ENCODE results near the gene PARD3. TPM values are rescaled to one million over a fixed set of nuclear protein-coding genes. Genes with fewer than 3 reads are reported as not detected.
A peak's percentile ranks its signal among the peaks of the same experiment; 100 is the strongest.

The PARD3 gene
- total and polyA plus RNA-seq, 7 experiments from 2014 or later, result 0.19 to 1.2 (median 0.43) TPM

- H3K36me3 Mint-ChIP-seq, result no peaks in the 10 kb centered on the region
- DNase-seq (no peak), ATAC-seq (no peak)
- H3K27ac Mint-ChIP-seq, result no peak overlapping the region
- Histone ChIP-seq H3K4me1 (ENCODE audit: control insufficient read depth in 2 of 2, insufficient read depth in 2 of 2, low read length in 2 of 2) (no peaks in the 10 kb centered on the region), H3K27me3 (ENCODE audit: control insufficient read depth in 2 of 2, insufficient read depth in 2 of 2, low read length in 2 of 2) (no peaks in the 10 kb centered on the region), H3K4me3 (ENCODE audit: low read length) (no peak overlapping the region), H3K36me3 (ENCODE audit: control insufficient read depth in 2 of 3, insufficient read depth in 3 of 3, low read length in 3 of 3) (no peaks in the 10 kb centered on the region), H3K9me3 (ENCODE audit: control insufficient read depth in 2 of 3, low read length in 3 of 3) (no peaks in the 10 kb centered on the region), H3K27ac (ENCODE audit: low read depth, low read length) (no peak overlapping the region)
- peaks cover 0 to 12% (median 0%) of the 10 kb centered on the region in 5 donors for H3K27me3 Mint-ChIP-seq
- H3K4me3 Mint-ChIP-seq, result no peak overlapping the region
- intact Hi-C loops (cut with micrococcal nuclease), result no loop called here
- ChIA-PET CTCF (no interaction called here), POLR2A (no interaction called here)
- peaks cover 0 to 7% (median 3%) of the 10 kb centered on the region in 7 donors for H3K4me1 Mint-ChIP-seq
- peaks cover 0 to 4% (median 0%) of the 10 kb centered on the region in 11 donors for H3K9me3 Mint-ChIP-seq
These were observed 437.3 kb downstream of the PARD3 start for GRCh38 chr10:34377833-34378232.

DNA sequence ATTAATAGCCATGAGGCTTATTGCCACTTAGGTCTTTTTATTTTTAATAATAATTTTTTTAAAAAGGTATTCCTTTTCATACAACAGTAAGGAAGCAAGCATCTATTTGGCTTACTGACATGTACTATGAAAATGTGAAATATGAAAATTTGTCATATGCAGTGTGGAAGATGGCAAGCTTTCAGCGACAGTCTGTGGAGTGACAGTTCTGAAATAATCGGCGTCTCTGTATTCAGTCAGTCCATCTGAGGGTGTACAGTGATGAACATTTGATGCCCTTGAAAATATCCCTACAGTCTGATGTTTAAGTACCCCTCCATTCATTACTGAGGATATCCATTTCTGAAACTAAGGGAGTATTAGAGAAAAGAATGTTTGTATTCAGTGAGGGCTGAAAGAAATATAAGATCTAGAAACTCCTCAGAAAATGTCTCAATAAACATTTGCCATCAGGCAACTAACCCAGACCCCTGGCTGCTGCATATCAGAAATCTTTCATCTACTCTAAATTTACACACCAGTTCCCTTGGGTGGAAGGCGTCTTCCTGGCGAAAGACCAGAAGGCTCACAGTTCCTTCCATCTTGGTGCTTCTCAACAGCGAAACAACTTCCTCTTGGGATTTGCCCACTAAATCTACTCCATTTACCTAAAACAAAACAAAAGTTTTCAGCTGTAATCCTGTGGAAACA is 440.6 kb downstream of the PARD3 start:
- intact Hi-C loops (cut with micrococcal nuclease), result no loop called here
- Histone ChIP-seq H3K27me3 (ENCODE audit: control insufficient read depth in 2 of 2, insufficient read depth in 2 of 2, low read length in 2 of 2) (no peaks in the 10 kb centered on the region), H3K4me3 (ENCODE audit: low read length) (no peak overlapping the region), H3K27ac (ENCODE audit: low read depth, low read length) (no peak overlapping the region), H3K4me1 (ENCODE audit: control insufficient read depth in 2 of 2, insufficient read depth in 2 of 2, low read length in 2 of 2) (no peaks in the 10 kb centered on the region), H3K9me3 (ENCODE audit: control insufficient read depth in 2 of 3, low read length in 3 of 3) (no peaks in the 10 kb centered on the region), H3K36me3 (ENCODE audit: control insufficient read depth in 2 of 3, insufficient read depth in 3 of 3, low read length in 3 of 3) (no peaks in the 10 kb centered on the region)
- ChIA-PET CTCF (no interaction called here), POLR2A (no interaction called here)
- H3K9me3 Mint-ChIP-seq, result no peaks in the 10 kb centered on the region
- no peaks in the 10 kb centered on the region for H3K36me3 Mint-ChIP-seq
- H3K4me1 Mint-ChIP-seq, result peaks cover 0 to 14% (median 8%) of the 10 kb centered on the region in 7 donors
- no peak overlapping the region for H3K4me3 Mint-ChIP-seq
- ATAC-seq (peak; percentile 6), DNase-seq (no peak)
- H3K27me3 Mint-ChIP-seq, result peaks cover 0 to 12% (median 0%) of the 10 kb centered on the region in 5 donors
- no peak overlapping the region for H3K27ac Mint-ChIP-seq

- Mint-ChIP-seq H3K4me1 (peaks cover 0 to 14% (median 12%) of the 10 kb centered on the region in 7 donors), H3K4me3 (no peak overlapping the region), H3K36me3 (no peaks in the 10 kb centered on the region), H3K9me3 (peaks cover 0 to under 1% (median 0%) of the 10 kb centered on the region in 11 donors), H3K27ac (no peak overlapping the region), H3K27me3 (peaks cover 0 to 12% (median 0%) of the 10 kb centered on the region in 5 donors)
- Histone ChIP-seq H3K9me3 (ENCODE audit: control insufficient read depth in 2 of 3, low read length in 3 of 3) (no peaks in the 10 kb centered on the region), H3K27me3 (ENCODE audit: control insufficient read depth in 2 of 2, insufficient read depth in 2 of 2, low read length in 2 of 2) (no peaks in the 10 kb centered on the region), H3K27ac (ENCODE audit: low read depth, low read length) (no peak overlapping the region), H3K36me3 (ENCODE audit: control insufficient read depth in 2 of 3, insufficient read depth in 3 of 3, low read length in 3 of 3) (no peaks in the 10 kb centered on the region), H3K4me3 (ENCODE audit: low read length) (no peak overlapping the region), H3K4me1 (ENCODE audit: control insufficient read depth in 2 of 2, insufficient read depth in 2 of 2, low read length in 2 of 2) (no peaks in the 10 kb centered on the region)
- DNase-seq (no peak), ATAC-seq (no peak)
- ChIA-PET CTCF (no interaction called here), POLR2A (no interaction called here)
- intact Hi-C loops (cut with micrococcal nuclease), result no loop called here
These were observed 441.9 kb downstream of the PARD3 start for GRCh38 chr10:34373211-34373610.

- no peaks in the 10 kb centered on the region for H3K36me3 ChIP-seq (ENCODE audit: control insufficient read depth in 2 of 3, insufficient read depth in 3 of 3, low read length in 3 of 3)
- no peak overlapping the region for H3K4me3 ChIP-seq (ENCODE audit: low read length)
- Mint-ChIP-seq H3K27me3 (peaks cover 0 to 8% (median 0%) of the 10 kb centered on the region in 5 donors), H3K9me3 (peaks cover 0 to 4% (median 0%) of the 10 kb centered on the region in 11 donors), H3K36me3 (no peaks in the 10 kb centered on the region), H3K27ac (no peak overlapping the region), H3K4me1 (peaks cover 0 to 18% (median 12%) of the 10 kb centered on the region in 7 donors), H3K4me3 (no peak overlapping the region)
- no peaks in the 10 kb centered on the region for H3K4me1 ChIP-seq (ENCODE audit: control insufficient read depth in 2 of 2, insufficient read depth in 2 of 2, low read length in 2 of 2)
- CTCF ChIA-PET, result no interaction called here
- intact Hi-C loops (cut with micrococcal nuclease), result no loop called here
- H3K9me3 ChIP-seq (ENCODE audit: control insufficient read depth in 2 of 3, low read length in 3 of 3), result no peaks in the 10 kb centered on the region
- POLR2A ChIA-PET, result no interaction called here
- H3K27me3 ChIP-seq (ENCODE audit: control insufficient read depth in 2 of 2, insufficient read depth in 2 of 2, low read length in 2 of 2), result no peaks in the 10 kb centered on the region
- ATAC-seq (no peak), DNase-seq (no peak)
- H3K27ac ChIP-seq (ENCODE audit: low read depth, low read length), result no peak overlapping the region
These were observed 442.6 kb downstream of the PARD3 start for GRCh38 chr10:34372509-34372908.

DNA sequence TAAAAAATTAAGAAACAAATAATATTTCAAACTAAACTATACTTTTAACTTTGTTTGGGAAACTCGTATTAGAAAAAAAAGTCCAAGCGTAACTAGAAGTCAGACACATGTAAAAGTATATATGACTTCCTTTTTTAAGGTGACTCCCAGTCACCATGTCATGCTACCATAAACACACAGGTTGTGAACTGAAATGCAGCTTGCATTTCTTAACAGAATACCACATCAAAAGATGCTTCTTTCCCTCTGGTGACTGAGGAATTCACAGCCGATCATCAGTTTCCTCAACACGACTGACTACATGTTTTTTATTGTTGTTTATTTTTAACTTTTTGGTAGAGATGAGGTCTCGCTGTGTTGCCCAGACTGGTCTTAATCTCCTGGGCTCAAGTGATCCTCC is 445.0 kb downstream of the PARD3 start:
- no peaks in the 10 kb centered on the region for H3K36me3 Mint-ChIP-seq
- H3K9me3 ChIP-seq (ENCODE audit: control insufficient read depth in 2 of 3, low read length in 3 of 3), result no peaks in the 10 kb centered on the region
- no peak overlapping the region for H3K27ac ChIP-seq (ENCODE audit: low read depth, low read length)
- no peak for ATAC-seq
- H3K27me3 ChIP-seq (ENCODE audit: control insufficient read depth in 2 of 2, insufficient read depth in 2 of 2, low read length in 2 of 2), result no peaks in the 10 kb centered on the region
- H3K9me3 Mint-ChIP-seq, result peaks cover 0 to 4% (median 0%) of the 10 kb centered on the region in 11 donors
- peak overlapping the region in 1 of 10 donors; percentile 17 for H3K4me3 Mint-ChIP-seq
- H3K4me1 ChIP-seq (ENCODE audit: control insufficient read depth in 2 of 2, insufficient read depth in 2 of 2, low read length in 2 of 2), result no peaks in the 10 kb centered on the region
- intact Hi-C loops (cut with micrococcal nuclease), result no loop called here
- no peaks in the 10 kb centered on the region for H3K36me3 ChIP-seq (ENCODE audit: control insufficient read depth in 2 of 3, insufficient read depth in 3 of 3, low read length in 3 of 3)
- peaks cover 0 to 18% (median 11%) of the 10 kb centered on the region in 7 donors for H3K4me1 Mint-ChIP-seq
- H3K4me3 ChIP-seq (ENCODE audit: low read length), result no peak overlapping the region
- H3K27me3 Mint-ChIP-seq, result no peaks in the 10 kb centered on the region
- CTCF ChIA-PET, result no interaction called here
- no peak overlapping the region for H3K27ac Mint-ChIP-seq
- peak in 2 of 9 donors; percentile 11 to 12 for DNase-seq
- POLR2A ChIA-PET, result no interaction called here

DNA sequence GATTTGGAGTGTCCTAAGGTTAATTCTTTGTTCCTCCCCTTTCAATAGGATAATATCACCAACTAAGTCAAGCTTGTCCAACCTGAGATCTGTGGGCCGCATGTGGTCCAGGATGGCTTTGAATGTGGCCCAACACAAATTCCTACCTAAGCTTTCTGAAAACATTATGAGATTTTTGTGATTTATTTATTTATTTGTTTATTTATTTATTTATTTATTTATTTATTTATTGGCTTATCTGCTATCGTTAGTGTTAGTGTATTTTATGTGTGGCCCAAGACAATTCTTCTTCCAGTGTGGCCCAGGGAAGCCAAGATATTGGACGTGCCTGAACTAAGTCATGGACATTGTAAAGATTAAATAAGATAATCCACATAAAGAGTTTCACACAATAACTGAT is 446.0 kb downstream of the PARD3 start:
- no peaks in the 10 kb centered on the region for H3K36me3 Mint-ChIP-seq
- ATAC-seq (no peak), DNase-seq (no peak)
- H3K36me3 ChIP-seq (ENCODE audit: control insufficient read depth in 2 of 3, insufficient read depth in 3 of 3, low read length in 3 of 3), result no peaks in the 10 kb centered on the region
- CTCF ChIA-PET, result no interaction called here
- no peaks in the 10 kb centered on the region for H3K9me3 ChIP-seq (ENCODE audit: control insufficient read depth in 2 of 3, low read length in 3 of 3)
- H3K27ac ChIP-seq (ENCODE audit: low read depth, low read length), result no peak overlapping the region
- H3K9me3 Mint-ChIP-seq, result peaks cover 0 to 4% (median 0%) of the 10 kb centered on the region in 11 donors
- no peaks in the 10 kb centered on the region for H3K4me1 ChIP-seq (ENCODE audit: control insufficient read depth in 2 of 2, insufficient read depth in 2 of 2, low read length in 2 of 2)
- H3K27ac Mint-ChIP-seq, result no peak overlapping the region
- H3K4me3 Mint-ChIP-seq, result no peak overlapping the region
- no peaks in the 10 kb centered on the region for H3K27me3 Mint-ChIP-seq
- no peak overlapping the region for H3K4me3 ChIP-seq (ENCODE audit: low read length)
- POLR2A ChIA-PET, result no interaction called here
- no peaks in the 10 kb centered on the region for H3K27me3 ChIP-seq (ENCODE audit: control insufficient read depth in 2 of 2, insufficient read depth in 2 of 2, low read length in 2 of 2)
- intact Hi-C loops (cut with micrococcal nuclease), result no loop called here
- H3K4me1 Mint-ChIP-seq, result peaks cover 0 to 18% (median 7%) of the 10 kb centered on the region in 7 donors

All from naive thymus-derived CD4-positive, alpha-beta T cell (primary cell).